ENCODE measurements around the gene BPIFA3.
"Not testable (repeated sequence)": the region's sequence is repeated elsewhere in the genome, so short reads cannot be mapped to it uniquely, and the experiment has no call there.

The BPIFA3 gene

DNA sequence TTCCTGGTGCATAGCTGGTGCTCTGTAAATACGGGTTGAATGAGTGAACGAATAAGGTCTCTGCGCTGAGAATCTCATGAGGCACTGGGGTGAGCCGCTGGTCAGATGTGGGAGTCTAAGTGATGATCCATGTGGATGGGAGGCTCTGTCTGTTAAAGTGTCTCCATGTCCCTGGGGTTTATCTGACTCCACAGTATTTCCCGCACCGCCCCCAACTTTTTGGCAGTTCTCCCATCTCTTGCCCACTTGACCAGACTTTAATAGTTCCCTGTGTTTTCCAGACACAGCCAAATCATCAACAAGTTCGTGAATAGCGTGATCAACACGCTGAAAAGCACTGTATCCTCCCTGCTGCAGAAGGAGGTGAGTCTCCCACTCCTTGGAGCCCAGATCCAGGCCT, 39.3 kb upstream of the BPIFA3 start:
- TF ChIP-seq, protein P1, sequence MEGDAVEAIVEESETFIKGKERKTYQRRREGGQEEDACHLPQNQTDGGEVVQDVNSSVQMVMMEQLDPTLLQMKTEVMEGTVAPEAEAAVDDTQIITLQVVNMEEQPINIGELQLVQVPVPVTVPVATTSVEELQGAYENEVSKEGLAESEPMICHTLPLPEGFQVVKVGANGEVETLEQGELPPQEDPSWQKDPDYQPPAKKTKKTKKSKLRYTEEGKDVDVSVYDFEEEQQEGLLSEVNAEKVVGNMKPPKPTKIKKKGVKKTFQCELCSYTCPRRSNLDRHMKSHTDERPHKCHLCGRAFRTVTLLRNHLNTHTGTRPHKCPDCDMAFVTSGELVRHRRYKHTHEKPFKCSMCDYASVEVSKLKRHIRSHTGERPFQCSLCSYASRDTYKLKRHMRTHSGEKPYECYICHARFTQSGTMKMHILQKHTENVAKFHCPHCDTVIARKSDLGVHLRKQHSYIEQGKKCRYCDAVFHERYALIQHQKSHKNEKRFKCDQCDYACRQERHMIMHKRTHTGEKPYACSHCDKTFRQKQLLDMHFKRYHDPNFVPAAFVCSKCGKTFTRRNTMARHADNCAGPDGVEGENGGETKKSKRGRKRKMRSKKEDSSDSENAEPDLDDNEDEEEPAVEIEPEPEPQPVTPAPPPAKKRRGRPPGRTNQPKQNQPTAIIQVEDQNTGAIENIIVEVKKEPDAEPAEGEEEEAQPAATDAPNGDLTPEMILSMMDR (IDR thresholded peaks at IDR 0.05; ENCODE audit: low read depth, low read length) = no peak
- in situ Hi-C loops (cut with HindIII; ENCODE audit: low sequenced_read_pairs) = no loop called here
- no peak for DNase-seq (ENCODE audit: low read depth, low spot score)
- H3K4me3 ChIP-seq (ENCODE audit: low read depth, low read length) = no peak overlapping the region

DNA sequence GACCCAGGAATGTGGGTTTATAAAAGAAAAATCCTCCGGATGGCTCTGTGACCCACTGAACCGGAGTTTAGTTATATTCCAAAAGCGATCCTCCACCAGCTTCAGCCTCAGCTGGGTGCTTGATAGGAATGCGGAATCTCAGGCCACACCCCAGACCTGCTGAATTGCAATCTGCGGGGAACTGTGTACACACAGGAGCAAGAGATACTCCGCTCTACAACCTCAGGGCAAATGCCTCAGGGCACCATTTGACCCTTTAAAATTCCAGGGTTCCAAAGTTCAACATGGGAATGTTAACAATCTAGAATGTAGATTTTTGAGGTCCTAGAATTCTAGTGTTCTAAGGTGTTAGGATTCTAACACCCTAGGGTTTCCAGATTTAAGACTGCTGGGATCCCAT, 38.4 kb upstream of the BPIFA3 start:
- no peak overlapping the region for H3K4me3 ChIP-seq (ENCODE audit: low read depth, low read length)
- TF ChIP-seq, protein P1 (IDR thresholded peaks at IDR 0.05; ENCODE audit: low read depth, low read length) = no peak
- in situ Hi-C loops (cut with HindIII; ENCODE audit: low sequenced_read_pairs) = no loop called here
- DNase-seq (ENCODE audit: low read depth, low spot score) = no peak

DNA sequence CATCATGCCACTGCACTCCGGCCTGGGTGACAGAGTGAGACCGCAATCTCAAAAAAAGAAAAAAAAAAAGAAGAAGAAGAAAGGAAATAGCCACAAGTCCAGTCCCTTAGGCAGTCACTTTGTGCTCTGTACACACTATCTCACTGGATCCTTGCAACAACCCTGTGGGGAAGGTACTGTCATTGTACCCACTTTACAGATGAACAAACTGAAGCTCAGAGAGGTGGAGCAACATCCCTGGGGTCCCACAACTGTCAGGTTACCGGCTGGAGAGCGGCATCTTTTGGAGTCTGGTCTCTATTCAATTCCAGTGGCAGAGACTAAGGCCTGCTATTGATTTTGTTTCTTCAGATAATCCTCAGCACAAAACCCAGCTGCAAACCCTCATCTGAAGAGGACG, 37.0 kb upstream of the BPIFA3 start:
- DNase-seq (ENCODE audit: low read depth, low spot score) = no peak
- in situ Hi-C loops (cut with HindIII; ENCODE audit: low sequenced_read_pairs) = no loop called here
- H3K4me3 ChIP-seq (ENCODE audit: low read depth, low read length) = no peak overlapping the region
- TF ChIP-seq, protein P1 (IDR thresholded peaks at IDR 0.05; ENCODE audit: low read depth, low read length) = no peak

DNA sequence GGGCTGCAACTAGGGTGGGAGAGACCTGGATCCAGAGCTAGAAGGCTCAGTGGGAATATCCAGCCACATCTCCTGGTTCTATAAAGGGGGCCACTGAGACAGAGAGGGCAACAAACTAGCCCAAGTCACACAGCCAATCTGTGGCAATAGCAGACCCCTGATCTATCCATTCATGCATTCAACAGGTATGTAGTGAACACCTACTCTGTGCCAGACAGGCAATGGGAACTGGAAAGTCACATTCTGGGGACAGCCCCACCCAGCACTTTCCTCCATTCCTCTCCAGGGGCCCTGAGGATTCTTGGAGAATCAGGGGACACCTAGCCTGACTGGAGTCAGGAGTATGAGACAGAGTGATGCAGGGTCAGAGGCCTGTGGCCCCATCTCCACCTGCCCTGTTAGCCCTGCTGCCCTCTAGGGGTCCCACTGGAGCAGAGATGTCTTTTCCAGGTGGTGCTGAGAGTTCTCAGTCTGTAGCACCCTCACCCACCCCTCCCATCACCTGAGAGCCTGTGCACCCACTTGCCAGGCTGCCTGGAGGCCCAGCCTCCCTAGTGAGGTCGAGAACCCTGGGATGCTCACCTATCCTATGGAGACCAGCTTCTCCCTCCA, 35.6 kb upstream of the BPIFA3 start:
- TF ChIP-seq, protein P1 (IDR thresholded peaks at IDR 0.05; ENCODE audit: low read depth, low read length) = no peak
- in situ Hi-C loops (cut with HindIII; ENCODE audit: low sequenced_read_pairs) = no loop called here
- no peak overlapping the region for H3K4me3 ChIP-seq (ENCODE audit: low read depth, low read length)
- no peak for DNase-seq (ENCODE audit: low read depth, low spot score)

DNA sequence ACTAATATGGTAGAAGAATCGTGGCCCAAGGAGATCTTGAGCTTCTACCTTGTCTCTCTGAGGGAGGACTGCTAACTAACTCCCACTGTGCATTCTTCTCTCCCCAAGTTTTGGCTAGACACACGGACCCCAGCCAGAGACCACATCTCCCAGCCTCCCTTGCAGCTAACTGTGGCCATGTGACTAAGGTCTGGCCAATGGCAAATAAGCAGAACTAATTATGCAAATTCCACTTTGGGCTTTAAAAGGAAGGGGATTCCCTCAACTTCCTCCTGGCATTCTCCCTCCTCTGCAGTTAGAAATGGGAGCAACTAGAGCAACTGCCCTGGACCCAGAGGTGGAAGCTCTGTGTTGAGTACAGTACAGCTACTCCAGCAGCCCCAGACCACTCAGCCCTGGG, 33.8 kb upstream of the BPIFA3 start:
- no peak for DNase-seq (ENCODE audit: low read depth, low spot score)
- H3K4me3 ChIP-seq (ENCODE audit: low read depth, low read length) = no peak overlapping the region
- TF ChIP-seq, protein P1 (IDR thresholded peaks at IDR 0.05; ENCODE audit: low read depth, low read length) = no peak
- in situ Hi-C loops (cut with HindIII; ENCODE audit: low sequenced_read_pairs) = no loop called here

DNA sequence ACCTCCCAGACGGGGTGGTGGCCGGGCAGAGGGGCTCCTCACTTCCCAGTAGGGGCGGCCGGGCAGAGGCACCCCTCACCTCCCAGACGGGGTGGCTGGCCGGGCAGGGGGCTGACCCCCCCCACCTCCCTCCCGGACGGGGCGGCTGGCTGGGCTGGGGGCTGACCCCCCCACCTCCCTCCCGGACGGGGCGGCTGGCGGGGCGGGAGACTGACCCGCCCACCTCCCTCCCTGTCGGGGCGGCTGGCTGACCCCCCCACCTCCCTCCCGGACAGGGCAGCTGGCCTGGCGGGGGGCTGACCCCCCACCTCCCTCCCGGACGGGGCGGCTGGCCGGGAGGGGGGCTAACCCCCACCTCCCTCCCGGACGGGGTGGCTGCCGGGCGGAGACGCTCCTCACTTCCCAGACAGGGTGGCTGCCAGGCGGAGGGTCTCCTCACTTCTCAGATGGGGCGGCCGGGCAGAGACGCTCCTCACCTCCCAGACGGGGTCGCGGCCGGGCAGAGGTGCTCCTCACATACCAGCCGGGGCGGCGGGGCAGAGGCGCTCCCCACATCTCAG, 32.0 kb upstream of the BPIFA3 start:
- DNase-seq (ENCODE audit: low read depth, low spot score); H3K4me3 ChIP-seq (ENCODE audit: low read depth, low read length); in situ Hi-C loops (cut with HindIII; ENCODE audit: low sequenced_read_pairs): not testable (repeated sequence)

DNA sequence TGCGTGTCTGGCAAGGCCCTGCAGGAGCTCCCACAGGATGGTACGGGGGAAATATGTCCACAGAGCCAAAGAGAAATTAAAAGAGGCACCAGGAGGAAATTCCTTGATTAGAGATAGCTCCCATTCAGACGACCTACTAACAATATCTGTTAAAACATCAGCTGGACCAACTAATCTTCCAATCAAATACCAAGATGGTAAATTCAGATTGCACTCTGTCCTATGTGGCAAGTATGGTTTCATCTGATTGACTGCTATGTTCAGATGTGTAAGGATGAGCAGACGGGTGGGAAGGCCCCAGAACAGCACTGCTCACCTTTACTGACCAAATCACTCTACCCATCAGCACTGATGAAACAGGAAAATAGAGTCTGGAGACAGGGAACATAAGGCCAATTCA, 29.7 kb upstream of the BPIFA3 start:
- in situ Hi-C loops (cut with HindIII; ENCODE audit: low sequenced_read_pairs) = no loop called here
- DNase-seq (ENCODE audit: low read depth, low spot score) = no peak
- H3K4me3 ChIP-seq (ENCODE audit: low read depth, low read length) = no peak overlapping the region
- TF ChIP-seq, protein P1 (IDR thresholded peaks at IDR 0.05; ENCODE audit: low read depth, low read length) = no peak

Data from astrocyte of the spinal cord (primary cell).